COLO829 (cell line): ENCODE measurements around the gene CDK5.
"Not testable (repeated sequence)": the region's sequence is repeated elsewhere in the genome, so short reads cannot be mapped to it uniquely, and the experiment has no call there.

Experiments
- DNase-seq: peaks from one replicate; pipeline ENCODE4 v3.0.0; 2012; ENCODE audit warnings: low spot score

CDK5 gene

DNA sequence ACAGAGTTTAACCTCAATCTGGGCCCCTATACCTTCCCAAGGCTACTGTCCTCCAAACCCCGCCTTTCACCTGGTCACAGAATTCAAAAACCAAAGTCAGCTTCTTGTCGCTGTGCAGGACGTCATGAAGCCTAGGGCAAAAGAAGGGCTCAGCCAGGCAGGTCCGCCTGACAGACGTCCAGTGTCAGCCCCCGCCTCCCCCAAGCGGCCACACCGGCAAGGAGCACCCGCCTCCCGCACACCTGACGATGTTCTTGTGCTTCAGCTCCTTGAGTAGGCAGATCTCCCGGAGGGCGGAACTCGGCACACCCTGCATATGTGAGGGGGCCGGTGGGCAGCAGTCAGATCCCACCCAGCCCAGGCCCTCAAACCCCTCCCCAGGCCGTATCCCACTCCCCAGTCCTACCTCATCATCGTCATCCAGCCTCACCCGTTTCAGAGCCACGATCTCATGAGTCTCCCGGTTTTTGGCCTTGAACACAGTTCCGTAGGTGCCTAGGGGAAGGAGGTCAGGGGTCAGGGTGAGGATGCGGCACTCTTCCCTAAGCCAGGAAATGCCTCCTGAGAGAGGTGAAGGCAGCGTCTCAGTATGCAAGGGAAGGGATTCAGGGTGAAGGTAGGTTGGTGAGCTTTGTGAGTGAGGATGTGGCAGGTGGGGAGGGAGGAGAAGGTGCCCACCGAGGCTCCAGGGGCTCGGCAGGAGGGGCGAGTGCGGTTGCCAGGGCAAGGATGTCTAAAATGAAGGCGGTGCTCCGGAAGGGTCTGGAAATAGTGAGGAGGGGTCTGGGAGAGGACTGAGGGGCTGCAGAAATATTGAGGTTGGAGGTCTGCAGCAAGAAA is 811 bp downstream of the CDK5 start:
- DNase-seq: no peak

DNA sequence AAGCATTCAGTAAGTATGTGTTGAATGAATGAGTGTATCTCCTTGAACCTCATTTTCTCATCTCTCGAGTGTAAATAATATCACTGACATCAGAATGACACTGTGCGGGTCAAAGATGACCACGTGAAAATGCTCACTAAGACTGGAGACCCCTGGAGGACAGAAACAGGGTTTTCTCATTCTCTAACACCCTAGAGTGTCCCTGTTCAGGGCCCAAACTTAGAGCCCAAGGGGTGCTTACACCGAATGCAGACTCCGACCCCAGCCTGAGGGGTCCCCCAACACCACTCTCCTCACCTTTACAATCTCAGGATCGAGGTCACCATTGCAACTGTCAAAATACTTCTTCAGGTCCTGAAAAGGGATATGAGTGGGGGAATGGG is 1.4 kb downstream of the CDK5 start:
- no peak for DNase-seq

GRCh38 chr7:151053751-151054150 is 3.9 kb downstream of the CDK5 start:
- no peak for DNase-seq

DNA sequence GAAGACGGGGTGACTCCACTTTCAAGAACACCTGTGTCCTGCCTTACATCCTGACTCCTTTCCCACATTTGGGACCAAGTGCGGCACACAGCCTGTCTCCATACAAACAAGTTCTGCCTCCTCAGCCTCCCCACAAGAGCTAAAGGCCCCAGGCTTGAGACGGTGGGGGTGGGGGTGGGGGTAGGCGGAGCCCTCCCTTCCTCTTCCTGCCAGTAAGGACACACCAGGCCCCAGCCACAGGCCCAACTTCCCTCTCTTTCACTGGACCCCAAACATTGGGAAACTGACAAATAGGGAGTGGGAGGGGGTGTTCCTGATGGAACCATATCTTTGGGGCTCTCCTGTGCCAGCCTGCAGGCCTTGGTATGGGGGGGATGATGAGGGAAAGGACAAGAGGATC is 4.6 kb downstream of the CDK5 start:
- no peak for DNase-seq

GRCh38 chr7:151051108-151051507 is 6.6 kb downstream of the CDK5 start:
- DNase-seq: no peak

DNA sequence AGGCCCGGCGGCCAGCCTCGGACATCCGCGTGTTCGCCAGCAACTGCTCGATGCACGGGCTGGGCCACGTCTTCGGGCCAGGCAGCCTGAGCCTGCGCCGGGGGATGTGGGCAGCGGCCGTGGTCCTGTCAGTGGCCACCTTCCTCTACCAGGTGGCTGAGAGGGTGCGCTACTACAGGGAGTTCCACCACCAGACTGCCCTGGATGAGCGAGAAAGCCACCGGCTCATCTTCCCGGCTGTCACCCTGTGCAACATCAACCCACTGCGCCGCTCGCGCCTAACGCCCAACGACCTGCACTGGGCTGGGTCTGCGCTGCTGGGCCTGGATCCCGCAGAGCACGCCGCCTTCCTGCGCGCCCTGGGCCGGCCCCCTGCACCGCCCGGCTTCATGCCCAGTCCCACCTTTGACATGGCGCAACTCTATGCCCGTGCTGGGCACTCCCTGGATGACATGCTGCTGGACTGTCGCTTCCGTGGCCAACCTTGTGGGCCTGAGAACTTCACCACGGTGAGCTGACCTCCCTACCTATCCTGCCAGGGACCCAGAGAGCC is 8.7 kb downstream of the CDK5 start:
- DNase-seq: no peak

DNA sequence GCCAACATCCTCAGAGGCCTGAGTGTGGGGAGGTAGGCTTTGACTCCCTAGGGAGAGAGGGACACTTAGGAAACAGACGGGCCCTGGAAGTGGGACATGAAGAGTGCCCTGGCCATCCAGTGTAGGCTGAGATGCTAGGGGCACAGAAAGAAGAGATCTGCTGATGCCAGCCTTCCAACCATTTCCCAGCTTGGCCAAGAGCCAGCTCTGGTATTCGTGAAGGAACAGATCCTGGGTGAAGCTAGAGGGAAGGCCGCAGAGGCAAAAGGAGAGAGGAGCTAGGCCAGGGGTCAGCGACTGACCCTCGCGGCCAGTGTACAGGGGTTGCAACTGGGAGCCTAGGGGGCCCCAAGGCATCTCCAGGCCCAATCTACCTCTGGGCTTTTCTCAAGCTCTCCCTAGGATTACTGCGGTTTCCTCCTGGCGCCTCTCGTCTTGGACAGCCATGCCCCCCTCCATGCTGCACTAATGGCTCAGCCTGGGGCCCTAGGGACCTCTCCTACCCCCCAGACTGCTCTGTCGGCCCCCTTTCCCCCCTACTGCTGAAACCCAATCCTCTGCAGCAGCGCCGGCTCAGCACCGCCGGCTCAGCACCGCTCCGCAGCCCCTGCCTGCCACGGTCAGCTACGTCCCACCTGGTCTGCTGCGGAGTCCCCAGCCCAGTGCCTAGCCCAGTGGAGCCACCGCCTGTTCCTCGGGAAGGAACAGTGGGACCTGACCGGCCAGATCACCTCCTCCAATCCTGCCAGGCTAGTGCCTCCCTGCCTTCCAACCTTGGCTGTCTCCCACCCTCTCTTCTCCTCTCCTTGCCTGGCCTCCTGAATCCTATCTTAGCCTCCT is 9.5 kb downstream of the CDK5 start, which contains the start of gene ASIC3:
Gene ASIC3, plus strand, starts transcription at position 556 of the 840 bp plus-strand sequence. CDS start 355 bp downstream, outside the sequence.
- DNase-seq: no peak

DNA sequence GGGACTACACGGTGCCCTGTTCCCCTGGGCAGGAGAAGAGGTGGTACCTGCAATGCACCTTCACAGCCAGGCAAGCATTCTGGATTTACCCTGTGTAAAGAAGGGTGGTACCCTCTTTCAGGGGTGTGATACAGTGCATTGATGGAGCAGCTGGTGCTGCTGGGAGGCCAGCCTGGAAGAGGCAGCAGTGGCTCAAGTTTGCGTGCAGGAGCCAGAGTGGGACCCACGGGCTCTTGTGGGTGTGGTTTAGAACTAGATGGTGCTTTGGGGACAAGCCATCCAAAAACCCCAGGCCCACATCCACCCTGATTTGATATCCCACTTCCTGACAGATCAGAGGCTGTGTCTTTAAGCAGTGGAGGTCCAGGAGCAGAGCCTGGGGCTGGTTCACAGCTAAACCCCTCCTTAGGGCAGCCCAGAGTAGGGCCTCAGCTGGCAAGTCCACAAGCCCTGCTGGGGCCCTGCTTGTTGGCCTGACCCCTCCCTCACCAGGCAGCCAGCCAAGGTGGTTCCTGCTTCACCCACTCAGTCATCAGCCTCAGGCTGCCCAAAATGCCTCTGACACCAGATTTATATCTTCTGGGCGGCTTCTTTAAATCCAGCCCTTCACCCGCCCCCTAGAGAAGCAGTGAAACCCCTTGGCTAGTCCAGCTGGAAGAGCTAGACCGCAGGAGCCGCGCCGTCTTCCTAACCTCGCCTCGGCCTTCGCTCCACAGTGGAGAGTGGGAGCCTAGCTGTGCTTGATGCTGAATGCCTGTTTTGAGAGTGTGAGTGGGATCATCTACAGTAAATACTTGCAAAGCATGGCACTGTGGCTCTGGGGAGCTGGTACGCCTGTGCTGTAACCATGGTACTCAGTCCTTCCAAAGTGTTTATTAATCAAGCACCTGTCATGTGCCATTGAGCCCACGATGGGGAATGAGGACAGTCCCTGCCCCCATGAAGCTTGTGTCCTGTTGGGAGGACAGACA is 10.8 kb downstream of the CDK5 start:
- DNase-seq: no peak

DNA sequence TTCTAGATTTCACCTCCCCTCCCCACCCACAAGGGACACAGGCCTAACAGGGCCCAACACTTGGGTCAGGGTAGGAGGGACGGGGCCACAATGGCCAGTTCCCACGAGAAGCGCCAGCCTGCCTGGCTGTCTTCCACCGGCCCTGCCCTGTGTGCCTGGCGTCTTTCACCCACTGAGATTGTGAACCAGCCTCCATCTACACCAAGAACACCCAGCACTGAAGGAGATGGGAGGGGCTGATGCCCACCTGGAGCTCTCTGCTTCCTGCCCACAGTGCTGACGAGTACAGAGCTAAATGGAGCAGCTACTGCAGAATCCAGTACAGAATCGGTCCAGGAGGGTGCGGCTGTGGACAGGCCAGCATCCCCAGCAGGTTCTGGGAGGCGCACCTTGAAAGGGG is 11.7 kb downstream of the CDK5 start:
- DNase-seq: no peak

DNA sequence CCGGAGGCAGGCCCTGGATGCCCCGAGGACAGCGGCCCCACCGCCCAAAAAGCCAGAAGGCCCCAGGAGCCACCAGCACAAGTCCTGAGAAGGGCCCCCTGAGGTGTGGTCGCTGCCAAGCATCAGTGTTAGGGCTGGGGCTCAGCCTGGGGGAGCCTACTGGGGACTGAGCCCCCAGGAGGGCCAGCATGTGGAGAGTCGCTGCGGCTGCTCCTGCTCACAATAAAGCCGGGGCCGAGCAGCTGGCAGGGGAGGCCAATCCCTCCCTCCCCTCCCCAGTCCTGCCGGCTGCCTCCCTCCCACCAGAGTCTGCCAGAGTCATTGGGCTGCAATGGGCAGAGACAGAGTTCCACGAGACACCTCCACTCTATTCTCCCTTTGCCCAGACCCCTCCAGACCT is 12.4 kb downstream of the CDK5 start:
- DNase-seq: no peak

DNA sequence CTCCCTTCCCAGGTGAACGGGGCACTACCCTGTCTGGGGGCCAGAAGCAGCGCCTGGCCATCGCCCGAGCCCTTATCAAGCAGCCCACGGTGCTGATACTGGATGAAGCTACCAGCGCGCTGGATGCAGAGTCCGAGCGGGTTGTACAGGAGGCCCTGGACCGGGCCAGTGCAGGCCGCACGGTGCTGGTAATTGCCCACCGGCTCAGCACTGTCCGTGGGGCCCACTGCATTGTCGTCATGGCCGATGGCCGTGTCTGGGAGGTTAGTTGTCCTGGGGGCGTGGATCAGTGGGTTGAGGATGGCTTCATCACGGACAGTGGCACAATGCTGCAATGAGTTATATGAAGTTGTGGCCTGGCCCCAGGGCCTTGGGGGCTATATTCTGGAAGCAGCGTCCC is 13.7 kb downstream of the CDK5 start:
- no peak for DNase-seq

DNA sequence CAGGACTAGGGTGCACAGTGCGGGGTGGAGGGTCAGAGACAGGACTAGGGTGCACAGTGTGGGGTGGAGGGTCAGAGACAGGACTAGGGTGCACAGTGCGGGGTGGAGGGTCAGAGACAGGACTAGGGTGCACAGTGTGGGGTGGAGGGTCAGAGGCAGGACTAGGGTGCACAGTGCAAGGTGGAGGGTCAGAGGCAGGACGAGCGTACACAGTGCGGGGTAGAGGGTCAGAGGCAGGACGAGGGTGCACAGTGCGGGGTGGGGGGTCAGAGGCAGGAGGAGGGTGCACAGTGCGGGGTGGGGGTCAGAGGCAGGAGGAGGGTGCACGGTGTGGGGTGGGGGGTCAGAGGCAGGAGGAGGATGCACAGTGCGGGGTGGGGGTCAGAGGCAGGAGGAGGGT is 14.2 kb downstream of the CDK5 start:
- not testable (repeated sequence) for DNase-seq

GRCh38 chr7:151040616-151041375 is 16.9 kb downstream of the CDK5 start:
- no peak for DNase-seq

- DNase-seq: no peak
Observed at GRCh38 chr7:151039850-151040548, 17.7 kb downstream of the CDK5 start.

DNA sequence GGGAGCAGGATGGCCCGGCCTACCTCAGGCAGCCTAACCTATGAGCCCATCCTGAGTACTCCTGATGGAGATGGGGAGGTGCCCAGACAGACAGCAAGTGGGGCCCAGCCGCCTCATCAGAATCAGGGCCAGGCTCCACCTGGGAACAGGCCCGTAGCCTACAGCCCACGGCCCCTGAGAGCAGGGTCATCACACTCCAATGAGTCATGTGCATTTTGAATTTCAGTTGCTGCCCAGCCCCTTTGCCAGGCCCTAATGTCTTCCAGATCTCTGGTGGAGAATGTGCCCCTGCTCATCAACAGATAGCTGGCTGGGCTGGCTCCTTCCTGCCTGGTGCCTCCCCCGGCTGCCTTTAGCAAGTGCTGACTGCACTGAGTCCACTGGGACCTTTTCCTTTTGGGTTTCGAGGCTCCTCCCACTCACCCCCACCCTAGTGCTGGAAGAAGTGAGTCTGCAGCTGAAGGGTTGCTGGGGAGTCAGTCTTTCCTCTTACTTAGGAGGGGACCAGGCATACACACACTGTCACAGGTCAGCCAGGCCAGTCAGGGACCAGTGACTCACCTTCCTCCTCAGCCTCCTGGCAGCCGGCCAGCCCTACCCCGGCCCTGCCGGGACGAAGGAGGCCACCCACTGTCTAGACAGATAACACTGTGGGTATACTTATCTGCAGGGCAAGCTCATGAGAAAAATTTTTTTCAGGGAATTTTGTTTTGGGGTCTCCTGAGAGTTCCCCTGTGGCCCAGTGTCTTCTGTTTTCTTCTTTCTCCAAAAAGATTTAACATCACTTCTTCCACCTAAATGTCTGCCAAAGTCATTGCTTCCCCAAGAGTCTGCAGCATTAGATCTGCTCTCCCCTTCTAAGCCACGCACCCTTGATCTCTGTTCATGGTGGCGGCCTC is 18.5 kb downstream of the CDK5 start:
- peak; percentile 84 for DNase-seq

GRCh38 chr7:151035902-151036301 is 21.8 kb downstream of the CDK5 start:
- no peak for DNase-seq

- no peak for DNase-seq
Observed at GRCh38 chr7:151035026-151035717, 22.5 kb downstream of the CDK5 start.

GRCh38 chr7:151034312-151035025 is 23.2 kb downstream of the CDK5 start:
- DNase-seq: no peak
